WTC11 (cell line): ENCODE data around the gene P2RX1. TPM values are rescaled to one million over a fixed set of nuclear protein-coding genes. Genes with fewer than 3 reads are reported as not detected.

Experiments used
- ATAC-seq: fragments of 200-7000 bp; cut with Tn5 transposase; 2 replicates; pipeline ENCODE4 v1.10.0; 2021; ENCODE audit warnings: mild to moderate bottlenecking, moderate library complexity
- CTCF ChIA-PET: fragments of 300-600 bp; sonication (Branson Sonifier 250); formaldehyde crosslinking; loops from one replicate; lab custom pipeline; 2021; ENCODE audit warnings: antibody characterized with exemption; lab: Charles Lee
- POLR2A ChIA-PET: fragments of 350-600 bp; sonication (Branson Sonifier 250); formaldehyde crosslinking; loops from one replicate; lab custom pipeline; 2021; ENCODE audit warnings: antibody characterized with exemption; lab: Charles Lee
- DNase-seq: peaks from one replicate; pipeline ENCODE4 v3.0.0; 2021; ENCODE audit warnings: low spot score
- H3K27ac Mint-ChIP-seq: 2 replicates; pipeline ENCODE4 v1.8.0; 2021; ENCODE audit warnings: mixed read lengths
- H3K27me3 Mint-ChIP-seq: 2 replicates; pipeline ENCODE4 v1.8.0; 2021; ENCODE audit warnings: low read depth, mild to moderate bottlenecking, moderate library complexity, mixed read lengths
- H3K36me3 Mint-ChIP-seq: 2 replicates; pipeline ENCODE4 v1.8.0; 2021; ENCODE audit warnings: mixed read lengths
- H3K4me1 Mint-ChIP-seq: 2 replicates; pipeline ENCODE4 v1.8.0; 2022; ENCODE audit warnings: mixed read lengths
- H3K4me3 Mint-ChIP-seq: 2 replicates; pipeline ENCODE4 v1.8.0; 2021; ENCODE audit warnings: mild to moderate bottlenecking, moderate library complexity, mixed read lengths
- H3K9me3 Mint-ChIP-seq: 2 replicates; pipeline ENCODE4 v1.8.0; 2021; ENCODE audit warnings: mixed read lengths
- ATF1 ChIP-seq: sonication (generic); formaldehyde crosslinking; IDR thresholded peaks from 2 replicates; pipeline ENCODE4 v1.8.1; 2023; ENCODE audit warnings: mild to moderate bottlenecking, moderate library complexity, missing genetic modification reagents
- IRF2 ChIP-seq: sonication (generic); formaldehyde crosslinking; IDR thresholded peaks from 2 replicates; pipeline ENCODE4 v1.8.0; 2022; ENCODE audit warnings: low read depth, missing genetic modification reagents, borderline replicate concordance
- ZNF219 ChIP-seq: sonication (generic); formaldehyde crosslinking; IDR thresholded peaks from 2 replicates; pipeline ENCODE4 v1.8.0; 2023; ENCODE audit warnings: missing genetic modification reagents, mild to moderate bottlenecking, borderline replicate concordance
- total RNA-seq: library from RNA; stranded (reverse); gene quantifications from 3 replicates; pipeline ENCODE4 v1.2.3, GENCODE V29; 2021
- TF ChIP-seq, protein P1 (sequence below): sonication (generic); formaldehyde crosslinking; IDR thresholded peaks from 2 replicates; pipeline ENCODE4 v1.8.0; 2023; ENCODE audit warnings: missing genetic modification reagents, mild to moderate bottlenecking, borderline replicate concordance
- TF ChIP-seq, protein P2 (sequence below): sonication (generic); formaldehyde crosslinking; IDR thresholded peaks from 2 replicates; pipeline ENCODE4 v1.8.1; 2022; ENCODE audit warnings: missing genetic modification reagents, borderline replicate concordance
- TF ChIP-seq, protein P3 (sequence below): sonication (generic); formaldehyde crosslinking; IDR thresholded peaks from 2 replicates; pipeline ENCODE4 v1.8.1; 2022; ENCODE audit warnings: low read depth, mild to moderate bottlenecking, moderate library complexity, missing genetic modification reagents, borderline replicate concordance
- TF ChIP-seq, protein P4 (sequence below): sonication (generic); formaldehyde crosslinking; IDR thresholded peaks from 2 replicates; pipeline ENCODE4 v1.8.1; 2023; ENCODE audit warnings: mild to moderate bottlenecking, missing genetic modification reagents
- TF ChIP-seq, protein P5 (sequence below): sonication (generic); formaldehyde crosslinking; IDR thresholded peaks from 2 replicates; pipeline ENCODE4 v1.8.1; 2023; ENCODE audit warnings: mild to moderate bottlenecking, missing genetic modification reagents, moderate library complexity
- TF ChIP-seq, protein P6 (sequence below): fragments of 250-450 bp; sonication (Bioruptor Pico); IDR thresholded peaks from 2 replicates; pipeline ENCODE4 v1.8.0; 2021; ENCODE audit warnings: mild to moderate bottlenecking
- TF ChIP-seq, protein P7 (sequence below): sonication (generic); formaldehyde crosslinking; IDR thresholded peaks from 2 replicates; pipeline ENCODE4 v1.8.0; 2022; ENCODE audit warnings: mild to moderate bottlenecking, missing genetic modification reagents

Gene P2RX1
- total RNA-seq, 1 experiment from 2014 or later = 0.07 TPM

DNA sequence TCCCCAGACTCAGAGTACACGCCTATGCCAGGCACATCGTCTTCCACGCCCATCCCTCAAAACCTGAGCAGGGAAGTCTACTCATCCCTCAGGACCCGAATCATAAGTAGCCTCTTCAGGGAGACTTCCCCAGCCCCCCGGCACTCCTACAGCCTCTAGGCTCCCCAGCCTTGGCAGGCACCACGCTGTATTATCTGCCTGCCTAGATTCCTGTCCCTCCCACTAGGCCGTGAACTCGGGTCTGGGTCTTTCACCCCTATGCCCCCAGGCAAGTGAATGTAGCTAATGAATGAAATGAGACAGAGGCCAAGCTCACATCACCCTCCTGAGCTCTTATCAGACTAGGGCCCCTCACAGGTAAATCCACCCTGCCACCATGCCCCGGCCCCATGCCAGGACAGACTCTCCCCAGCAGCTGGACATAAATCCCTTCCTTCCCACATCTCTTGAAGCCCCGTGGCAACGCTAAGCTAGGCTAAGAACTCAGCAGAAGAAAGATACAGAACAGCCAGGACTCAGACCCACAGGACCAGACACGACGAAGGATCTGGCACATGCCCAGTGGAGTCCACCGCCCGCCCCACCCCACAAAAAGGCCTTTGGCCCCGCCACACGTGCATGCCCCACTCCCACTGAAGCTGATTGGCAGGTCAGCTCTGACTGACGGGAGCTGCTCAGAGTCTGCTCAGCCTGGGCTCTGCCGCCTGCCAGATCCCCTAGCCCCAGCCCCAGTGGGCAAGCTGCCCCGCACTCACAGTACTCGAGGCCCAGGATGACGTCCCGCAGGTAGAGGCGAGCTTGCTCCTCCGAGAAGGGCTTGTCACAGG lies 36.5 kb downstream of the P2RX1 start:
- Mint-ChIP-seq H3K4me1 (no peaks in the 10 kb centered on the region), H3K27me3 (no peaks in the 10 kb centered on the region; the same call in 1 of the 2 replicates), H3K4me3 (no peak overlapping the region), H3K36me3 (peaks cover 16% of the 10 kb centered on the region), H3K9me3 (no peaks in the 10 kb centered on the region), H3K27ac (peak overlapping the region; percentile 25; the same call in 1 of the 2 replicates)
- ChIA-PET POLR2A (interaction anchor here (0.5 kb wide), 1 partner anchor 98 kb away, joined by 7 read pairs; no protein-coding TSS in a partner anchor), CTCF (interaction anchor here (1.3 to 1.4 kb wide), 2 partner anchors 33 to 34 kb away, joined by 6 to 7 read pairs; no protein-coding TSS in a partner anchor)
- DNase-seq = no peak
- TF ChIP-seq IRF2 (CRISPR knock-in tag) (no peak), ATF1 (no peak), ZNF219 (CRISPR knock-in tag) (no peak)
- TF ChIP-seq, protein P1, sequence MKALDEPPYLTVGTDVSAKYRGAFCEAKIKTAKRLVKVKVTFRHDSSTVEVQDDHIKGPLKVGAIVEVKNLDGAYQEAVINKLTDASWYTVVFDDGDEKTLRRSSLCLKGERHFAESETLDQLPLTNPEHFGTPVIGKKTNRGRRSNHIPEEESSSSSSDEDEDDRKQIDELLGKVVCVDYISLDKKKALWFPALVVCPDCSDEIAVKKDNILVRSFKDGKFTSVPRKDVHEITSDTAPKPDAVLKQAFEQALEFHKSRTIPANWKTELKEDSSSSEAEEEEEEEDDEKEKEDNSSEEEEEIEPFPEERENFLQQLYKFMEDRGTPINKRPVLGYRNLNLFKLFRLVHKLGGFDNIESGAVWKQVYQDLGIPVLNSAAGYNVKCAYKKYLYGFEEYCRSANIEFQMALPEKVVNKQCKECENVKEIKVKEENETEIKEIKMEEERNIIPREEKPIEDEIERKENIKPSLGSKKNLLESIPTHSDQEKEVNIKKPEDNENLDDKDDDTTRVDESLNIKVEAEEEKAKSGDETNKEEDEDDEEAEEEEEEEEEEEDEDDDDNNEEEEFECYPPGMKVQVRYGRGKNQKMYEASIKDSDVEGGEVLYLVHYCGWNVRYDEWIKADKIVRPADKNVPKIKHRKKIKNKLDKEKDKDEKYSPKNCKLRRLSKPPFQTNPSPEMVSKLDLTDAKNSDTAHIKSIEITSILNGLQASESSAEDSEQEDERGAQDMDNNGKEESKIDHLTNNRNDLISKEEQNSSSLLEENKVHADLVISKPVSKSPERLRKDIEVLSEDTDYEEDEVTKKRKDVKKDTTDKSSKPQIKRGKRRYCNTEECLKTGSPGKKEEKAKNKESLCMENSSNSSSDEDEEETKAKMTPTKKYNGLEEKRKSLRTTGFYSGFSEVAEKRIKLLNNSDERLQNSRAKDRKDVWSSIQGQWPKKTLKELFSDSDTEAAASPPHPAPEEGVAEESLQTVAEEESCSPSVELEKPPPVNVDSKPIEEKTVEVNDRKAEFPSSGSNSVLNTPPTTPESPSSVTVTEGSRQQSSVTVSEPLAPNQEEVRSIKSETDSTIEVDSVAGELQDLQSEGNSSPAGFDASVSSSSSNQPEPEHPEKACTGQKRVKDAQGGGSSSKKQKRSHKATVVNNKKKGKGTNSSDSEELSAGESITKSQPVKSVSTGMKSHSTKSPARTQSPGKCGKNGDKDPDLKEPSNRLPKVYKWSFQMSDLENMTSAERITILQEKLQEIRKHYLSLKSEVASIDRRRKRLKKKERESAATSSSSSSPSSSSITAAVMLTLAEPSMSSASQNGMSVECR = no peak
- TF ChIP-seq, protein P2, sequence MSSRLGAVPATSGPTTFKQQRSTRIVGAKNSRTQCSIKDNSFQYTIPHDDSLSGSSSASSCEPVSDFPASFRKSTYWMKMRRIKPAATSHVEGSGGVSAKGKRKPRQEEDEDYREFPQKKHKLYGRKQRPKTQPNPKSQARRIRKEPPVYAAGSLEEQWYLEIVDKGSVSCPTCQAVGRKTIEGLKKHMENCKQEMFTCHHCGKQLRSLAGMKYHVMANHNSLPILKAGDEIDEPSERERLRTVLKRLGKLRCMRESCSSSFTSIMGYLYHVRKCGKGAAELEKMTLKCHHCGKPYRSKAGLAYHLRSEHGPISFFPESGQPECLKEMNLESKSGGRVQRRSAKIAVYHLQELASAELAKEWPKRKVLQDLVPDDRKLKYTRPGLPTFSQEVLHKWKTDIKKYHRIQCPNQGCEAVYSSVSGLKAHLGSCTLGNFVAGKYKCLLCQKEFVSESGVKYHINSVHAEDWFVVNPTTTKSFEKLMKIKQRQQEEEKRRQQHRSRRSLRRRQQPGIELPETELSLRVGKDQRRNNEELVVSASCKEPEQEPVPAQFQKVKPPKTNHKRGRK (CRISPR knock-in tag) = no peak
- TF ChIP-seq, protein P3, sequence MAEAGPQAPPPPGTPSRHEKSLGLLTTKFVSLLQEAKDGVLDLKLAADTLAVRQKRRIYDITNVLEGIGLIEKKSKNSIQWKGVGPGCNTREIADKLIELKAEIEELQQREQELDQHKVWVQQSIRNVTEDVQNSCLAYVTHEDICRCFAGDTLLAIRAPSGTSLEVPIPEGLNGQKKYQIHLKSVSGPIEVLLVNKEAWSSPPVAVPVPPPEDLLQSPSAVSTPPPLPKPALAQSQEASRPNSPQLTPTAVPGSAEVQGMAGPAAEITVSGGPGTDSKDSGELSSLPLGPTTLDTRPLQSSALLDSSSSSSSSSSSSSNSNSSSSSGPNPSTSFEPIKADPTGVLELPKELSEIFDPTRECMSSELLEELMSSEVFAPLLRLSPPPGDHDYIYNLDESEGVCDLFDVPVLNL (CRISPR knock-in tag) = no peak
- TF ChIP-seq, protein P4, sequence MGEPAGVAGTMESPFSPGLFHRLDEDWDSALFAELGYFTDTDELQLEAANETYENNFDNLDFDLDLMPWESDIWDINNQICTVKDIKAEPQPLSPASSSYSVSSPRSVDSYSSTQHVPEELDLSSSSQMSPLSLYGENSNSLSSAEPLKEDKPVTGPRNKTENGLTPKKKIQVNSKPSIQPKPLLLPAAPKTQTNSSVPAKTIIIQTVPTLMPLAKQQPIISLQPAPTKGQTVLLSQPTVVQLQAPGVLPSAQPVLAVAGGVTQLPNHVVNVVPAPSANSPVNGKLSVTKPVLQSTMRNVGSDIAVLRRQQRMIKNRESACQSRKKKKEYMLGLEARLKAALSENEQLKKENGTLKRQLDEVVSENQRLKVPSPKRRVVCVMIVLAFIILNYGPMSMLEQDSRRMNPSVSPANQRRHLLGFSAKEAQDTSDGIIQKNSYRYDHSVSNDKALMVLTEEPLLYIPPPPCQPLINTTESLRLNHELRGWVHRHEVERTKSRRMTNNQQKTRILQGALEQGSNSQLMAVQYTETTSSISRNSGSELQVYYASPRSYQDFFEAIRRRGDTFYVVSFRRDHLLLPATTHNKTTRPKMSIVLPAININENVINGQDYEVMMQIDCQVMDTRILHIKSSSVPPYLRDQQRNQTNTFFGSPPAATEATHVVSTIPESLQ (CRISPR knock-in tag) = no peak
- TF ChIP-seq, protein P5, sequence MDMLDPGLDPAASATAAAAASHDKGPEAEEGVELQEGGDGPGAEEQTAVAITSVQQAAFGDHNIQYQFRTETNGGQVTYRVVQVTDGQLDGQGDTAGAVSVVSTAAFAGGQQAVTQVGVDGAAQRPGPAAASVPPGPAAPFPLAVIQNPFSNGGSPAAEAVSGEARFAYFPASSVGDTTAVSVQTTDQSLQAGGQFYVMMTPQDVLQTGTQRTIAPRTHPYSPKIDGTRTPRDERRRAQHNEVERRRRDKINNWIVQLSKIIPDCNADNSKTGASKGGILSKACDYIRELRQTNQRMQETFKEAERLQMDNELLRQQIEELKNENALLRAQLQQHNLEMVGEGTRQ = no peak
- TF ChIP-seq, protein P6, sequence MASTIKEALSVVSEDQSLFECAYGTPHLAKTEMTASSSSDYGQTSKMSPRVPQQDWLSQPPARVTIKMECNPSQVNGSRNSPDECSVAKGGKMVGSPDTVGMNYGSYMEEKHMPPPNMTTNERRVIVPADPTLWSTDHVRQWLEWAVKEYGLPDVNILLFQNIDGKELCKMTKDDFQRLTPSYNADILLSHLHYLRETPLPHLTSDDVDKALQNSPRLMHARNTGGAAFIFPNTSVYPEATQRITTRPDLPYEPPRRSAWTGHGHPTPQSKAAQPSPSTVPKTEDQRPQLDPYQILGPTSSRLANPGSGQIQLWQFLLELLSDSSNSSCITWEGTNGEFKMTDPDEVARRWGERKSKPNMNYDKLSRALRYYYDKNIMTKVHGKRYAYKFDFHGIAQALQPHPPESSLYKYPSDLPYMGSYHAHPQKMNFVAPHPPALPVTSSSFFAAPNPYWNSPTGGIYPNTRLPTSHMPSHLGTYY (CRISPR knock-in tag) = no peak
- TF ChIP-seq, protein P7, sequence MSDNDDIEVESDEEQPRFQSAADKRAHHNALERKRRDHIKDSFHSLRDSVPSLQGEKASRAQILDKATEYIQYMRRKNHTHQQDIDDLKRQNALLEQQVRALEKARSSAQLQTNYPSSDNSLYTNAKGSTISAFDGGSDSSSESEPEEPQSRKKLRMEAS (CRISPR knock-in tag) = no peak
- ATAC-seq = peak; percentile 52
